Measurements from ENCODE around the gene IL15. TPM values are rescaled to one million over a fixed set of nuclear protein-coding genes. Genes with fewer than 3 reads are reported as not detected.
A peak's percentile ranks its signal among the peaks of the same experiment; 100 is the strongest.

The IL15 gene
- total RNA-seq, 4 donors from 2014 or later = 25.3 to 45.8 (median 29.0) TPM

DNA sequence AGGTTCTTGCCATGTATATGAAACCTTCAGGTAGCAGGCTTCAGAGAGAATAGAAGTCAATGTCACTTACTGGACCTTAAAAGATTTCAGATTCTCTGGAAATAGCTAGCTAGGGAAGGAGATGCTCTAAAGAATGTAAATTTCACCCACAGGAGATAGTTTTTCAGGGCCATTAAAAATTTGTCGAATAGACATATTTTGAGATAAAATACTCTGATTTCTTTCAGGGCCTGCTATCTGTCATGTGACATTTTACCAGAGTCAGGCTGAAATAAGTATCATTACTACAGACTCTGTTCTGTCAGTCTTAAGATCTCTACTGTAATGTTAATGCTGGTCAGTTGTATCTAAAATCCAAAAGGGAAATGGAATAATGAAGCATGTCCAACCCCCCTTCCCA, 15.7 kb upstream of the IL15 start:
- TF ChIP-seq POLR2A (IDR thresholded peaks at IDR 0.05) (no peak), CTCF (IDR thresholded peaks at IDR 0.05) (no peak)
- Histone ChIP-seq H3K9me3 (no peaks in the 10 kb centered on the region), H3K4me3 (replicated peaks in 1 of 3) (no peak overlapping the region), H3K27ac (no peak overlapping the region), H3K36me3 (no peaks in the 10 kb centered on the region), H3K4me1 (no peaks in the 10 kb centered on the region), H3K27me3 (no peaks in the 10 kb centered on the region)
- no peak for DNase-seq
- 97 to 98% methylated on average over 1 of the region's 1 CpG for WGBS, 2 donors
- intact Hi-C loops (cut with DNase I) = no loop called here

DNA sequence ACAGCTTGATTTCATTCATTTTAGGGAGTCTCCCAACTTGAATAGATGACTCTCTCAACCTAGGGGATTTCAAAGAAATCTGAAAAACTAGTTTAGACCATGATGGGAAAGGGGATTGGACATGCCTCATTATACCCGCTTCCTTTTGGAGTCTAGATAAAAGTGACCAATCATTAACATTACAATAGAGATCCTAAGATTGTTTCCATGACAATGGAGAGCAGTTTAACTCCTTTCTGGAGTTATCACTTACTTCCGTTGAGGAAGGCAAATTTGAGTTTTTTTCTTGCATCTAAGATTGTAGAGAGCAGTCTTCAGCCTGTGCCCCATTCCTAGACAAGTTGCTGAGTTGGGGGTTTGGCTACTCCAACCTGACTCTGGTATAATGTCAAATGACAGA, 11.4 kb upstream of the IL15 start:
- Histone ChIP-seq H3K27ac (no peak overlapping the region), H3K4me1 (no peaks in the 10 kb centered on the region), H3K4me3 (replicated peaks in 1 of 3) (no peak overlapping the region), H3K9me3 (no peaks in the 10 kb centered on the region), H3K27me3 (no peaks in the 10 kb centered on the region), H3K36me3 (no peaks in the 10 kb centered on the region)
- TF ChIP-seq POLR2A (IDR thresholded peaks at IDR 0.05) (no peak), CTCF (IDR thresholded peaks at IDR 0.05) (no peak)
- DNase-seq = no peak
- WGBS, 2 donors = 72 to 97% methylated on average over 2 of the region's 2 CpGs
- intact Hi-C loops (cut with DNase I) = no loop called here

DNA sequence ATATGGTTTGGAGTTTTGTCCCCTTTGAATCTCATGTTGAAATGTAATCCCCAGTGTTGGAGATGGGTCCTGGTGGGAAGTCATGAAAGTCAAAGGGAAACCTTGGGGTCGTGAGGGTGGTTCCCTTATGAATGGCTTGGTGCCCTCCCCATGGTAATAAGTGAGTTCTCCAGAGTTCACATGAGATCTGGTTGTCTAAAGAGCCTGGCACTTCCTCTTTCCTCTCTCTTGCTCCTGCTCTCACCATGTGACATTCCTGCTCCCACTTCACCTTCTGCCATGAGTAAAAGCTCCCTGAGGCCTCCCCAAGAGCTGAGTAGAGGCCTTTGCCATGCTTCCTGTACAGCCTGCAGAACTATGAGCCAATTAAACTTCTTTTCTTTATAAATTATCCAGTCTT, 5.5 kb upstream of the IL15 start:
- peaks cover 0 to 1% of the 10 kb centered on the region in 2 donors for H3K4me1 ChIP-seq
- no peak for DNase-seq
- intact Hi-C loops (cut with DNase I) = no loop called here
- H3K27ac ChIP-seq = no peak overlapping the region
- WGBS, 2 donors = 80 to 91% methylated on average over 1 of the region's 1 CpG
- H3K36me3 ChIP-seq = no peaks in the 10 kb centered on the region
- H3K9me3 ChIP-seq = no peaks in the 10 kb centered on the region
- TF ChIP-seq CTCF (IDR thresholded peaks at IDR 0.05) = no peak
- TF ChIP-seq POLR2A (IDR thresholded peaks at IDR 0.05) = no peak
- no peaks in the 10 kb centered on the region for H3K27me3 ChIP-seq
- H3K4me3 ChIP-seq (replicated peaks in 1 of 3) = no peak overlapping the region

DNA sequence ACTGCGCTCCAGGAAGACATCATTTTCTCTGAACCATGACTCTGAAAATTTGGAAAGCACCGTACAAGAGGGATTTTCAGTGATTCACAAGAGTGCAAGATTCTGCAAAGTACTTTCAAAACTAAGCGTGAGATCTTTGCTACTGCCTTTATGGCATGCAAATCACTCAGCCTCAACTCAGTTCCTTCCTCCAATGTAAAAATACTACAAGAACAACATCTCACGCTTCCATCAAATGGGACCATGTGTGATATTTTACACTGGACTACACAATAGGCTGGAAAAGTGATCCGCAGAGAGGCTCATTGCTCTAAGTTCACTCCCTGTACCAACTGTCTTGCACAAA, 674 bp upstream of the IL15 start:
- Histone ChIP-seq H3K4me3 (replicated peaks in 1 of 3) (peak overlapping the region in 2 of 3 donors; percentile 86 to 89), H3K27me3 (no peaks in the 10 kb centered on the region), H3K36me3 (no peaks in the 10 kb centered on the region), H3K9me3 (no peaks in the 10 kb centered on the region), H3K4me1 (peaks cover 7 to 14% of the 10 kb centered on the region in 2 donors), H3K27ac (peak overlapping the region; percentile 91 to 96 (median 94))
- DNase-seq = no peak
- WGBS, 2 donors = 56 to 63% methylated on average over 5 of the region's 5 CpGs
- peak in 1 of 6 experiments; percentile 18 for TF ChIP-seq CTCF (IDR thresholded peaks at IDR 0.05)
- TF ChIP-seq POLR2A (IDR thresholded peaks at IDR 0.05) = no peak
- intact Hi-C loops (cut with DNase I) = no loop called here

DNA sequence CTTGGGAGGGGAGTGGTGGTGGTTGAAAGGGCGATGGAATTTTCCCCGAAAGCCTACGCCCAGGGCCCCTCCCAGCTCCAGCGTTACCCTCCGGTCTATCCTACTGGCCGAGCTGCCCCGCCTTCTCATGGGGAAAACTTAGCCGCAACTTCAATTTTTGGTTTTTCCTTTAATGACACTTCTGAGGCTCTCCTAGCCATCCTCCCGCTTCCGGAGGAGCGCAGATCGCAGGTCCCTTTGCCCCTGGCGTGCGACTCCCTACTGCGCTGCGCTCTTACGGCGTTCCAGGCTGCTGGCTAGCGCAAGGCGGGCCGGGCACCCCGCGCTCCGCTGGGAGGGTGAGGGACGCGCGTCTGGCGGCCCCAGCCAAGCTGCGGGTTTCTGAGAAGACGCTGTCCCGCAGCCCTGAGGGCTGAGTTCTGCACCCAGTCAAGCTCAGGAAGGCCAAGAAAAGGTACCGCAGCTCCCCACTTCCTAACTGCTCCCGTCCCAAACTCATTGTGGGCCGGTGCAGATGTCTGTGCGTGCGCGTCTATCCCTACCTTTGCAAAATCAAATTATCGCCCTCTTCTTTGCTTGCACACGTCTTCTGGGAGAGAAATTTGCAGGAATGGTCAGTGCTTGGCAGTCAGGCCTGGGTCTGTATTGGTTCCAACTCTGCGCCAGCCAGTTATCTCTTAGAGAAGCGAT, 533 bp downstream of the IL15 start:
- WGBS, 2 donors = 5 to 8% methylated on average over 40 to 41 of the region's 41 CpGs
- intact Hi-C loops (cut with DNase I) = no loop called here
- TF ChIP-seq CTCF (IDR thresholded peaks at IDR 0.05) (no peak), POLR2A (IDR thresholded peaks at IDR 0.05) (peak in 1 of 2 donors; percentile 59)
- peak overlapping the region; percentile 59 to 89 (median 86) for H3K4me3 ChIP-seq (replicated peaks in 1 of 3)
- H3K36me3 ChIP-seq = no peaks in the 10 kb centered on the region
- H3K27me3 ChIP-seq = no peaks in the 10 kb centered on the region
- peak overlapping the region; percentile 91 to 96 (median 94) for H3K27ac ChIP-seq
- peak; percentile 65 to 70 for DNase-seq
- H3K9me3 ChIP-seq = no peaks in the 10 kb centered on the region
- peaks cover 7 to 14% of the 10 kb centered on the region in 2 donors for H3K4me1 ChIP-seq
